Mammary epithelial cell (primary cell): ENCODE results near the gene PCSK6.

Experiments
- EZH2 ChIP-seq: IDR thresholded peaks from 2 replicates; pipeline ENCODE4 v1.6.1; 2012; ENCODE audit warnings: low read length, inconsistent platforms, borderline replicate concordance
- TF ChIP-seq, protein P1 (sequence below), 2 donors: IDR thresholded peaks in 1 of 2; conservative IDR thresholded peaks in 1 of 2; 2 replicates each; pipeline ENCODE4 v1.5.1; 2011 to 2012; ENCODE audit warnings: inconsistent platforms in 2 of 2, low read length in 2 of 2, mild to moderate bottlenecking in 2 of 2, control low read depth in 1 of 2, low read depth in 1 of 2; ENCODE audit not compliant: insufficient read depth in 1 of 2; ENCODE audit errors: extremely low read depth in 1 of 2

GRCh38 chr15:101328001-101328400 is 161.5 kb downstream of the PCSK6 start:
- TF ChIP-seq, protein P1, sequence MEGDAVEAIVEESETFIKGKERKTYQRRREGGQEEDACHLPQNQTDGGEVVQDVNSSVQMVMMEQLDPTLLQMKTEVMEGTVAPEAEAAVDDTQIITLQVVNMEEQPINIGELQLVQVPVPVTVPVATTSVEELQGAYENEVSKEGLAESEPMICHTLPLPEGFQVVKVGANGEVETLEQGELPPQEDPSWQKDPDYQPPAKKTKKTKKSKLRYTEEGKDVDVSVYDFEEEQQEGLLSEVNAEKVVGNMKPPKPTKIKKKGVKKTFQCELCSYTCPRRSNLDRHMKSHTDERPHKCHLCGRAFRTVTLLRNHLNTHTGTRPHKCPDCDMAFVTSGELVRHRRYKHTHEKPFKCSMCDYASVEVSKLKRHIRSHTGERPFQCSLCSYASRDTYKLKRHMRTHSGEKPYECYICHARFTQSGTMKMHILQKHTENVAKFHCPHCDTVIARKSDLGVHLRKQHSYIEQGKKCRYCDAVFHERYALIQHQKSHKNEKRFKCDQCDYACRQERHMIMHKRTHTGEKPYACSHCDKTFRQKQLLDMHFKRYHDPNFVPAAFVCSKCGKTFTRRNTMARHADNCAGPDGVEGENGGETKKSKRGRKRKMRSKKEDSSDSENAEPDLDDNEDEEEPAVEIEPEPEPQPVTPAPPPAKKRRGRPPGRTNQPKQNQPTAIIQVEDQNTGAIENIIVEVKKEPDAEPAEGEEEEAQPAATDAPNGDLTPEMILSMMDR (conservative IDR thresholded peaks at IDR 0.05 in 1 of 2, IDR thresholded peaks at IDR 0.05 in 1 of 2; ENCODE audit: extremely low read depth in 1 of 2, insufficient read depth in 1 of 2, low read depth in 1 of 2, low read length in 2 of 2): no peak
- no peak for TF ChIP-seq EZH2
